ENCODE results near the gene TXNRD2. TPM values are rescaled to one million over a fixed set of nuclear protein-coding genes. Genes with fewer than 3 reads are reported as not detected.

TXNRD2 gene
- total RNA-seq, 1 donor, result 19.5 TPM

DNA sequence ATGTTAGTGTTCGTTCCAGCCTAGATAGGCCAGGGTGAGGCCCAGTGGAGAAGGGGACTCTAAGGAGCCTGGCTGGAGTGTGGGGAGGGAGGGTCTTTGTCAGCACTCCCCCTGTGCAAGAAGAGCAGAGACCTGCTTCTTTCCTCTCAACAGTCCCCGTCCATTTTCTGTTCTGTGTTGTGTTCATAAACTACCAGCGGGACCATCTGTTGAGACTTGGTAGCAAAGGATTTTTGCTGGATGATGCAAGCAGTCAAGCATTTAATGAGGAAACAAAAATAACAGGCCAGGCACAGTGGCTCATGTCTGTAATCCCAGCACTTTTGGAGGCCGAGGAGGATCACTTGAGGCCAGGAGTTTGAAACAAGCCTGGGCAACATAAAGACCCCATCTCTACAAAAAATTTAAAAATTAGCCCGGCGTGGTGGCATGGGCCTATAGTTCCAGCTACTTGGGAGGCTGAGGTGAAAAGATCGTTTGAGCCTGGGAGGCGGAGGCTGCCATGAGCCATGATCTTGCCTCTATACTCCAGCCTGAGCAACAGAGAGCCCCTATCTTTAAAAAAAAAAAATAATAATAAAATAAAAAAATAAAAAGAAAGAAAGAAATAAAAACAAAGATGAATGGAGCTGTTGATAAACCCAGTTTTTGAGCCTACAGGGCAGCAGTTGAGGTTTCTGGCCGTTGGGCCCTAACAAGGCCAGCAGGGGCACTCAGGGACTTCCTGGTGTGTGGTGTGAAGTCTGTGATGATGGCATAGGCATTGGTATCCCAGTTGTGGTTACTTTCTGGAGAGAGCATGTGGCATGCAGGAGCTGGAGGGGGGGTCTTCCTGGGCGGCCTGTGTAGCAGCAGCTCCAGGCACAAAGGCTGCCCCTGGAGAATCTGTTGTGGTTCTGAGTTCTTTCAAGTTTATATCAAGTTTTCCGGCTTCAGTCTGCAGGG lies 1.7 kb upstream of the TXNRD2 start:
- peaks cover 59% of the 10 kb centered on the region for H3K79me2 ChIP-seq (ENCODE audit: insufficient read depth, low read length)
- H3K36me3 ChIP-seq (ENCODE audit: insufficient read depth, low read length), result no peaks in the 10 kb centered on the region
- peak overlapping the region; percentile 73 for H3K4me3 ChIP-seq (ENCODE audit: insufficient read depth, low read length)
- H3K4me1 ChIP-seq (ENCODE audit: insufficient read depth, low read length), result peaks cover 47% of the 10 kb centered on the region
- H4K20me1 ChIP-seq (ENCODE audit: insufficient read depth, low read length), result peaks cover 3% of the 10 kb centered on the region
- H3K27ac ChIP-seq (ENCODE audit: low read depth, low read length), result peak overlapping the region; percentile 99
- peak overlapping the region; percentile 99 for H3K4me2 ChIP-seq (ENCODE audit: insufficient read depth, low read length)
- H3K9me3 ChIP-seq (ENCODE audit: low read depth, low read length), result no peaks in the 10 kb centered on the region
- peak; percentile 98 for DNase-seq (ENCODE audit: insufficient read length, low spot score, missing footprints)
- TF ChIP-seq, protein P1, sequence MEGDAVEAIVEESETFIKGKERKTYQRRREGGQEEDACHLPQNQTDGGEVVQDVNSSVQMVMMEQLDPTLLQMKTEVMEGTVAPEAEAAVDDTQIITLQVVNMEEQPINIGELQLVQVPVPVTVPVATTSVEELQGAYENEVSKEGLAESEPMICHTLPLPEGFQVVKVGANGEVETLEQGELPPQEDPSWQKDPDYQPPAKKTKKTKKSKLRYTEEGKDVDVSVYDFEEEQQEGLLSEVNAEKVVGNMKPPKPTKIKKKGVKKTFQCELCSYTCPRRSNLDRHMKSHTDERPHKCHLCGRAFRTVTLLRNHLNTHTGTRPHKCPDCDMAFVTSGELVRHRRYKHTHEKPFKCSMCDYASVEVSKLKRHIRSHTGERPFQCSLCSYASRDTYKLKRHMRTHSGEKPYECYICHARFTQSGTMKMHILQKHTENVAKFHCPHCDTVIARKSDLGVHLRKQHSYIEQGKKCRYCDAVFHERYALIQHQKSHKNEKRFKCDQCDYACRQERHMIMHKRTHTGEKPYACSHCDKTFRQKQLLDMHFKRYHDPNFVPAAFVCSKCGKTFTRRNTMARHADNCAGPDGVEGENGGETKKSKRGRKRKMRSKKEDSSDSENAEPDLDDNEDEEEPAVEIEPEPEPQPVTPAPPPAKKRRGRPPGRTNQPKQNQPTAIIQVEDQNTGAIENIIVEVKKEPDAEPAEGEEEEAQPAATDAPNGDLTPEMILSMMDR (IDR thresholded peaks at IDR 0.05; ENCODE audit: extremely low read depth, low read depth, low read length), result peak; percentile 28
- no peaks in the 10 kb centered on the region for H3K27me3 ChIP-seq (ENCODE audit: insufficient read depth, low read length)
- peak overlapping the region; percentile 83 for H2AFZ ChIP-seq (ENCODE audit: low read length)

DNA sequence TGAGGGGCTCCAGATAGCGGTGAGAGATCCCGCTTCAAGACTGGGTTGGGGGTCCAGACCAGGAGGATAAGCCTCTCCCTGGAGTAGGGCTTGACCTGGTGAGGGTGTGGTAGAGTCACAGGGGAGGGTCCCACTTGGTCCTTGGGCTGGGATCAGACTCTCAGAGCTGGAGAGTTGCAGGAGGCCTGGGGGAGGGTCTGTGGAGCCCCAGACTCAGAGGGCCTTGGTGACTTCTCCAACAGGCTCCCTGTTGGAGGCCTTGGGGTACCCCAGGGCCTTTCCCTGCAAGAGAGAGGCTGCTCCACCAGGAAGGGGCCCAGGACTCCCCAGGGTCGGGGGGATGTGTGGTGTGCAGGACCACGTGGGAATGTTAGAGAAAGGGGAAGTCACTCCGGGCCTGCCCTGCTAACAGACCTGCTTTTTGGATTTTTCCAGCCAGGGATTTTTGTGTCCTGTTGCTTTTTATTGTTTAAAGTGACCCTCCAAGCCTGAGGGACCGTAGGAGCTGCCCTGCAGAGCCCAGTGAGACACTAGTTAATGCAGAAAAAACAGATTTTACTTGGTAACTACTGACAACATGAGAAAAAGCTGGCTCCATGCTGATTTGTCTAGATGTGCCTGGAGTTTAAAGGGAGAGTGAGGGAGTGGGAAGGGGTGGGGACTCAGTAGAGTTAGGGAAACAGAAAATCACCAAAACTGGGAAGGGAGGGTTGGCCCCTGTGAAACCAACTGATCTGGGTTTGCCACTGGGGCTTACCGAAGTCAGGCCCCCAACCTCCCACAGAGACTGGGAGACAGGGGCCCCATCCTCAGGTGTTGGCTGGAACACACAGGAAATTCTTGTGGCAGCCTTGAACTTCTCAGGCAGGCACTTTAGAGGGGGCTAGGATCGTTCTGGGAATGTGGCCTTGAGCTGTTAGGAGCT lies 801 bp upstream of the TXNRD2 start:
- peak overlapping the region; percentile 99 for H3K27ac ChIP-seq (ENCODE audit: low read depth, low read length)
- H3K36me3 ChIP-seq (ENCODE audit: insufficient read depth, low read length), result no peaks in the 10 kb centered on the region
- peak overlapping the region; percentile 73 for H3K4me3 ChIP-seq (ENCODE audit: insufficient read depth, low read length)
- H3K79me2 ChIP-seq (ENCODE audit: insufficient read depth, low read length), result peaks cover 60% of the 10 kb centered on the region
- peaks cover 39% of the 10 kb centered on the region for H3K4me1 ChIP-seq (ENCODE audit: insufficient read depth, low read length)
- H4K20me1 ChIP-seq (ENCODE audit: insufficient read depth, low read length), result no peaks in the 10 kb centered on the region
- TF ChIP-seq, protein P1 (IDR thresholded peaks at IDR 0.05; ENCODE audit: extremely low read depth, low read depth, low read length), result no peak
- peak overlapping the region; percentile 83 for H2AFZ ChIP-seq (ENCODE audit: low read length)
- peak overlapping the region; percentile 99 for H3K4me2 ChIP-seq (ENCODE audit: insufficient read depth, low read length)
- peak; percentile 98 for DNase-seq (ENCODE audit: insufficient read length, low spot score, missing footprints)
- no peaks in the 10 kb centered on the region for H3K27me3 ChIP-seq (ENCODE audit: insufficient read depth, low read length)
- no peaks in the 10 kb centered on the region for H3K9me3 ChIP-seq (ENCODE audit: low read depth, low read length)

DNA sequence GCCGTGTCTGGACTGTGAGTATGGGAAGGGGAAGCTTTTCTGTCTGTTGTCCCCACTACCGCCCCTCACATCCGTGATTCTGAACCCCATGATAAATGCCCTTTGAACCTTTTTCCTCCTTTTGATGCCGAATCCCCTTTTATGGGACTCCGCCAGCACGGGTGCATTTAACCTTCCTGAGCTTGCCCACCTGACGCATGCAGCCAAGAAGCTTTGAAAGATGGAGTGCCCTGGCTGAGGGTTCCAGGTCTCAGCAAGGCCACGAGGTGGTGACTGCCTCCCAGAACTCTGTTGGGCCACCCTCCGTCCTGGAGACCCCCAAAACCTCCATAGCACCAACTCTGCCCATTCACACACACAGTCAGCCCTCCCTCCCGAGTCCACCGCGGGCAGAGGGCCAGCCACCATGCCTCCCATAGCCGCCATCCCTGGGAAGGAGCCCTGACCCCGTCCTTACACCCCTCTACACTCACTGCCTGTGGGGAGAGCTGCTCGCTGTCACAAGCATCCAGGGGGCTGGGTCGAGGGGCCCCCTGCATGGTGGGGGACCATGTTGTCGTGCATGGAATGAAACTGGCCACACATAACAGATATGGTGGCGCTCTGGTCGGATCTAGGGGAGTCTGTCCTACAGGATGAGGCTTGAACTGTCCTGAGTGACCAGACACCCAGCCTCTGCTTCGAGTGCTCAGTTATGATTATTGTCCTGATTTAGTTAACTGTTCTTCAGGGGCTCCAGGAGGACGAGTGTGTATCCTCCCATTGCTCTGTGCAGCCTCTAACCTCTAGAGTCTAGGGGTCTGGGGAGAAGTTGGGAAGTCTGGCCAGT lies 868 bp downstream of the TXNRD2 start:
- H3K4me3 ChIP-seq (ENCODE audit: insufficient read depth, low read length), result peak overlapping the region; percentile 73
- no peaks in the 10 kb centered on the region for H3K9me3 ChIP-seq (ENCODE audit: low read depth, low read length)
- peaks cover 49% of the 10 kb centered on the region for H3K79me2 ChIP-seq (ENCODE audit: insufficient read depth, low read length)
- no peaks in the 10 kb centered on the region for H3K36me3 ChIP-seq (ENCODE audit: insufficient read depth, low read length)
- H2AFZ ChIP-seq (ENCODE audit: low read length), result peak overlapping the region; percentile 80
- peak; percentile 91 for DNase-seq (ENCODE audit: insufficient read length, low spot score, missing footprints)
- TF ChIP-seq, protein P1 (IDR thresholded peaks at IDR 0.05; ENCODE audit: extremely low read depth, low read depth, low read length), result no peak
- H3K4me2 ChIP-seq (ENCODE audit: insufficient read depth, low read length), result peak overlapping the region; percentile 94
- no peaks in the 10 kb centered on the region for H3K27me3 ChIP-seq (ENCODE audit: insufficient read depth, low read length)
- peaks cover 34% of the 10 kb centered on the region for H3K4me1 ChIP-seq (ENCODE audit: insufficient read depth, low read length)
- no peaks in the 10 kb centered on the region for H4K20me1 ChIP-seq (ENCODE audit: insufficient read depth, low read length)
- peak overlapping the region; percentile 99 for H3K27ac ChIP-seq (ENCODE audit: low read depth, low read length)

All from osteoblast (primary cell).